Esophagus (tissue), 2 donors: ENCODE data around the gene MEGF9. TPM values are rescaled to one million over a fixed set of nuclear protein-coding genes. Genes with fewer than 3 reads are reported as not detected.
"Not testable (repeated sequence)": the region's sequence is repeated elsewhere in the genome, so short reads cannot be mapped to it uniquely, and the experiment has no call there.

Experiments
- H3K27ac ChIP-seq, 2 donors: one replicate each; pipeline ENCODE4 v1.5.1; 2013; ENCODE audit warnings: low read depth in 2 of 2, mild to moderate bottlenecking in 2 of 2, inconsistent platforms in 1 of 2, low read length in 1 of 2, moderate library complexity in 1 of 2
- H3K27me3 ChIP-seq, 2 donors: one replicate each; pipeline ENCODE4 v1.6.1; 2013; ENCODE audit warnings: low read length in 2 of 2, control low read depth in 1 of 2, mild to moderate bottlenecking in 1 of 2; ENCODE audit not compliant: insufficient read depth in 2 of 2, control insufficient read depth in 1 of 2
- H3K36me3 ChIP-seq, 2 donors: one replicate each; pipeline ENCODE4 v1.6.1; 2013; ENCODE audit warnings: low read length in 1 of 2; ENCODE audit not compliant: control insufficient read depth in 2 of 2, insufficient read depth in 2 of 2
- H3K4me1 ChIP-seq, 2 donors: one replicate each; pipeline ENCODE4 v1.6.1; 2013; ENCODE audit warnings: low read length in 1 of 2; ENCODE audit not compliant: control insufficient read depth in 2 of 2, insufficient read depth in 2 of 2
- H3K4me3 ChIP-seq, 2 donors: one replicate each; pipeline ENCODE4 v1.5.1; 2013; ENCODE audit warnings: low read length in 2 of 2, mild to moderate bottlenecking in 2 of 2, low read depth in 1 of 2, moderate library complexity in 1 of 2
- H3K9me3 ChIP-seq, 2 donors: one replicate each; pipeline ENCODE4 v1.6.1; 2013; ENCODE audit warnings: mild to moderate bottlenecking in 2 of 2, low read depth in 1 of 2, low read length in 1 of 2, moderate library complexity in 1 of 2; ENCODE audit not compliant: control insufficient read depth in 2 of 2, insufficient read depth in 1 of 2
- WGBS, 2 donors: extraction: QIAGEN DNeasy Blood & Tissue Kit; methylation state at CpG; one replicate each; pipeline ENCODE4 v1.1.7; 2013; 5-methylcytosine and 5-hydroxymethylcytosine counted together
- polyA plus RNA-seq, 2 donors: library from polyadenylated mRNA; stranded (reverse); fragments of 200-250 nt; gene quantifications; one replicate each; pipeline ENCODE4 v1.2.3, GENCODE V29; 2013
- donor health status: healthy with polysubstance abuse.
- donor health status: Bipolar disorder and iron deficiency.

Gene MEGF9
- polyA plus RNA-seq, 2 donors: 7.3 to 8.0 TPM

DNA sequence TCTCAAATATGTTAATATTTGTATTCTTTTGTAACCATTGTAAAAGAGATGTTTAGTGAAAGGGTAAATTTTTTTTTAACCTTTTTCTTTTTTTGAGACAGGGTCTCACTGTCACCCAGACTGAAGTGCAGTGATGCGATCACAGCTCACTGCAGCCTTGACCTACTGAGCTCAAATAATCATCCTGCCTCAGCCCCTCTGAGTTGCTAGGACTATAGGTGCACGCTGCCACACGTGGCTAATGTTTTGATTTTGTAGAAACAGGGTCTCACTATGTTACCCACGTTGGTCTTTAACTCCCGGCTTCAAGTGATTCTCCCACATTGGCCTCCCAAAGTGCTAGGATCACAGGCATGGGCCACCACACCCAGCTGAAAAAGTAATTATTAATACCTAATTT, 76.4 kb downstream of the MEGF9 start:
- no peaks in the 10 kb centered on the region for H3K4me1 ChIP-seq

DNA sequence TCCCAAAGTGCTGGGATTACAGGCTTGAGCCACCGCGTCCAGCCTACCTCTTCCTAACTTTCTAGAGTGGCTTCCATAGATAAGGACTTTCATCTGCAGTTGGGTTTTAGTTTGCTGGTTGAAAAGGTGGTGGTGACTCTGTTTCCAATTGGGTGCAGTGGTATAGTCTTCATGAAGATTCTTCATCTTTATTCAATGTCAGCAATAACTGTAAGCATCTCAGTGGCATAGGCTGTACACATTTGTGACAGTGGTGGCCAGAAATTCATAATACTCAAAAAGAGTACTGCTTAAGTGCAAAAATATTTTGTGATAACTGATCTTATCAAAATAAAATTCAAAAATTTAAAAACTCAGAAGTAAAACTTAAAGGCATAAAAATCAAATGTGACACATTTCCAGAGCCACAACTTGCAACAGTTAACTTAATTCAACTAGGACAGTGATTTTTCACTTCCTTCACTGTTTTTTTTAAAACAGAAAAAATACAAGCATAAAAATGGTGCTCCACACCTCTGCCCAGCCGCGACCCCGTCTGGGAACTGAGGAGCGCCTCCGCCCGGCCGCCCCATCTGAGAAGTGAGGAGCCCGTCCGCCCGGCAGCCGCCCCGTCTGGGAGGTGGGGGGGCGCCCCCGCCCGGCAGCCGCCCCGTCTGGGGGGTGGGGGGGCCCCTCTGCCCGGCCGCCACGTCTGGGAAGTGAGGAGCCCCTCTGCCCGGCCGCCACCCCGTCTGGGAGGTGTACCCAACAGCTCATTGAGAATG, 77.9 kb downstream of the MEGF9 start:
- Histone ChIP-seq H3K36me3 (no peaks in the 10 kb centered on the region), H3K4me1 (no peaks in the 10 kb centered on the region), H3K27ac (no peak overlapping the region), H3K27me3 (no peaks in the 10 kb centered on the region), H3K4me3 (no peak overlapping the region), H3K9me3 (no peaks in the 10 kb centered on the region)
- 97 to 100% methylated on average over 23 to 25 of the region's 25 CpGs for WGBS, 2 donors

More for the DNA sequence above, 76.4 kb downstream of the MEGF9 start:
- Histone ChIP-seq H3K27ac (no peak overlapping the region), H3K9me3 (no peaks in the 10 kb centered on the region), H3K36me3 (no peaks in the 10 kb centered on the region), H3K4me3 (no peak overlapping the region), H3K27me3 (no peaks in the 10 kb centered on the region)
- WGBS, 2 donors: 89 to 92% methylated on average over 5 of the region's 5 CpGs

DNA sequence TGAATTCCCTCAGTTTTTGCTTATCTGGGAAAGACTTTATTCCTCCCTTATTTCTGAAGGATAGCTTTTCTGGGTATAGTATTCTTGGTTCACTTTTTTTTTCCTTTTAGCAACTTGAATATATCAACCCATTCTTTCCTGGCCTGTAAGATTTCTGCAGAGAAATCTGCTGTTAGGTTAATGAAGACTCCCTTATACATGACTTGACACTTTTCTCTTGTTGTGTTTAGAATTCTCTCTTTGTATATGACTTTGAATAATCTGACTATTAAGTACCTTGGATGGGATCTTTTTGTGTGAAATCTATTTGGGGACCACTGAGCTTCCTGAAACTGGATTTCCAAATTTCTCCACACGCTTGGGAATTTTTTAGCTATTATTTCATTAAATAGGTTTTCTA, 79.3 kb downstream of the MEGF9 start:
- 97 to 100% methylated on average over 1 of the region's 1 CpG for WGBS, 2 donors
- Histone ChIP-seq H3K9me3 (no peaks in the 10 kb centered on the region), H3K27me3 (no peaks in the 10 kb centered on the region), H3K36me3 (no peaks in the 10 kb centered on the region), H3K4me3 (no peak overlapping the region), H3K27ac (no peak overlapping the region), H3K4me1 (no peaks in the 10 kb centered on the region)

DNA sequence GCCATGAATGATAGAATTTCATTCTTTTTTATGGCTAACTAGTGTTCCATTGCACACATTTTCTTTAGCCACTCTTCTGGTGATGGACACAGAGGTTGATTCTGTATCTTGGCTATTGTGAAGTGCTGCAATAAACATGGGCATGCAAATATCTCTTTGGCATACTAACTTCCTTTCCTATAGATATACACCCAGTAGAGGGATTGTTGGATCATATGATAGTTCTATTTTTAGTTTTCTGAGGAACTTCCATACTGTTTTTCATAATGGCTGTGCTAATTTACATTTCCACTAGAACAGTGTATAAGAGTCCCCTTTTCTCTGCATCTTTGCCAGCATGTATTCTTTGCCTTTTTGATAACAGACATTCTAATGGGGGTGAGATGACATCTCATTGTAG, 83.9 kb downstream of the MEGF9 start:
- no peaks in the 10 kb centered on the region for H3K36me3 ChIP-seq
- H3K4me1 ChIP-seq: no peaks in the 10 kb centered on the region
- no peaks in the 10 kb centered on the region for H3K9me3 ChIP-seq
- H3K4me3 ChIP-seq: no peak overlapping the region
- H3K27me3 ChIP-seq: no peaks in the 10 kb centered on the region
- no peak overlapping the region for H3K27ac ChIP-seq

DNA sequence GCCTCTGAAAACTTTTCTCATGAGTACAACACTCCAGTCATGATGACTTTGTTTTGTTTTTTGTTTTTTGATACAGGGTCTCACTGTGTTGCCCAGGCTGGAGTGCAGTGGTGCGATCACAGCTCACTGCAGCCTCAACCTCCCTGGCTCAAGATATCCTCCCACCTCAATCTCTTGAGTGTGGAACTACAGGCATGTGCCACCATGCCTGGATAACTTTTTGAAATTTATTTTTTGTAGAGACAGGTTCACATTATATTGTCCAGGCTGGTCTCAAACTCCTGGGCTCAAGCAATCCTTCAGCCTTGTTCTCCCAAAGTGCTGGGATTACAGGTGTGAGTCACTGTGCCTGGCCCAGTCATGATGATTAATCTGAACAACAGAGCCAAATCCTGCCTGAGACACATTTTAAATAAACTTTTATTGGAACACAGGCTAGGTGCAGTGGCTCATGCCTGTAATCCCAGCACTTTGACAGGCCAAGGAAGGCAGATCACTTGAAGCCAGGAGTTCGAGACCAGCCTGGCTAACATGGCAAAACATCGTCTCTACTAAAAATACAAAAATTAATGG, 85.3 kb downstream of the MEGF9 start:
- H3K4me1 ChIP-seq, H3K36me3 ChIP-seq, H3K4me3 ChIP-seq, H3K9me3 ChIP-seq, H3K27me3 ChIP-seq: not testable (repeated sequence)
- peak overlapping the region in 1 of 2 donors; percentile 17 for H3K27ac ChIP-seq
- WGBS, 2 donors: 77 to 82% methylated on average over 3 of the region's 3 CpGs

DNA sequence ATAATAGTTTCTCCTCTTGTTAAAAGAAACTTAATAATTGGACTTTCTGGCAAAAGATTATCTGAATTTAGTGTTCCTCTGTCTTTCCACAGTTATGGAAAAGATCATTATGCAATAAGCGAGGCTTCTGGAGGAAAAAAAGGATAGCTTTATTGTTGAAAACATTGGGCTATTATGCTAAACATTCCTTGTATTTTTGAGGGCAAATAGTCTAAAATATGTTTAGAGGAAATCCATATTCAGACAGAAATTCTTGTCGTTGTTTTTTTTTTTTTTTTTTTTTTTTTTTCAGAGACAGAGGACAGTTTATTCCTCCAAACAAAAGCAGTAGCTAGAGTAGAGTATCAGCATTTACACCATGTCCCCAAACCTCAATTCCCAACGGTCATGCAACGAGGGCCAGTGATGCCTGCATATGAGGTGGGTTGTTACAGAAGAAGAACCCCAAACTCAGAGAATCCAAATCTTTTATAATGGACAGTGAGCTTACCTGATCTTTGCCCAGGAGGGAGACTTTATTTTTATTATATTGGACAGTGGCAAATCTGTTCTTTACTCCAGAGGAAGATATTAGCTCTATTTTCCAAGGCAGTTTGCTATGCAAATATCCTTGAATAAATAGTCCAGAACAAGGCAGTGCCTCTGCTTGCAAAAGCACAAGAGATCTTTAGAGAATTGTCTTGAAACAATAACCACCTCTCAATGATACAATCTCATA, 85.9 kb downstream of the MEGF9 start:
- Histone ChIP-seq H3K4me1 (peaks cover 0 to 2% of the 10 kb centered on the region in 2 donors), H3K27ac (no peak overlapping the region), H3K36me3 (no peaks in the 10 kb centered on the region), H3K27me3 (no peaks in the 10 kb centered on the region), H3K4me3 (no peak overlapping the region), H3K9me3 (no peaks in the 10 kb centered on the region)
- WGBS, 2 donors: 75 to 89% methylated on average over 4 of the region's 4 CpGs

DNA sequence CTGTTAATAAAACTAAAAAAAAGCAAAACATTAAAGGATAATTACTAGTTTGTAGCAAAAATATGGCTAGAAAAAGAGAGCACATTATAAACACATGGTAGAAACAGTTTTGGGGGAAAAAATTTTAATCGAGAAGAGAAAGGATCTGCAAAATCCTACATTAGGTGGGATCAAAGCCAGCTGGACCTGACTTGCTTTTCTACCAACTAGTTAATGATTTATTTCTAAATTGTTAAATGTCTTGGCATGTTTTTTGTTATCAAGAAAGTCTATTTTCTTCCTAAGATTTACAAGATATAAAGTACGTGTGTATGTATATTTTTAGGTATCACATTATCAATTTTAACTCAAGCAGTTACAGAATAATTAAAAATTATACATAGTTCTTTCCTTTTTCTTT, 87.2 kb downstream of the MEGF9 start:
- Histone ChIP-seq H3K4me3 (no peak overlapping the region), H3K27me3 (no peaks in the 10 kb centered on the region), H3K4me1 (peaks cover 0 to 2% of the 10 kb centered on the region in 2 donors), H3K9me3 (no peaks in the 10 kb centered on the region), H3K36me3 (no peaks in the 10 kb centered on the region), H3K27ac (no peak overlapping the region)
- 34 to 50% methylated on average over 2 of the region's 2 CpGs for WGBS, 2 donors

DNA sequence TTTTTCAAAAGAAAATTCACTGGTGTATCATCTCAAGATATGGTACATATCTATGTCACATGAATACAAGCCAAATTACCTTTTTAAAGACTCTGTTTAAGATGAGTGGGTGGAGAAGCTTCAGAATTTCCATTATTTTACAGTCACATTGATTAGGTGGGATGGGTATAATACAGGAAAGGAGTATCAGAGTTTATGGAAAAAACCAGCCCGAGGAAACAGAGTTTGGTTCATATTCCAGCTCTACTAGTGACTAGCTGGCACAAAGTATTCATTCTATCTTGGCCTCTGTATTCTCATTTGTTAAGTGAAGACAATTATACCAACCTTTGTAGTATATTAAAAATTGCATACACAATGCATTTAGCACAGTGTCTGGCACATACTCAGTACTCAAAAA, 87.8 kb downstream of the MEGF9 start:
- H3K9me3 ChIP-seq: no peaks in the 10 kb centered on the region
- peaks cover 0 to 2% of the 10 kb centered on the region in 2 donors for H3K4me1 ChIP-seq
- no peaks in the 10 kb centered on the region for H3K36me3 ChIP-seq
- 61 to 77% methylated on average over 1 of the region's 1 CpG for WGBS, 2 donors
- H3K27me3 ChIP-seq: no peaks in the 10 kb centered on the region
- H3K4me3 ChIP-seq: no peak overlapping the region
- no peak overlapping the region for H3K27ac ChIP-seq

DNA sequence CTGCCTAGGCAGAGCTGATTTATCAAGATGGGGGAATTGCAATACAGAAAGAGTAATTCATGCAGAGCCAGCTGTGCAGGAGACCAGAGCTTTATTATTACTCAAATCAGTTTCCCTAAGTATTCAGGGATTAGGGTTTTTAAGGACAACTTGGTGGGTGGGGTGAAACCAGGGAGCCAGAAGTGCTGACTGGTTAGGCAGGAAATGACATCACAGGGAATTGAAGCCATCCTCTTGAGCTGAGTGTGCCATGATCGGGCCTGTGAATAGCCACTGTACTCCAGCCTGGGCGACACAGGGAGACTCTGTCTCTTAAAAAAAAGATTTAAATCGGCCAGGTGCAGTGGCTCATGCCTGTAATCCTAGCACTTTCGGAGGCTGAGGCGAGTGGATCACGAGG, 89.0 kb downstream of the MEGF9 start:
- no peaks in the 10 kb centered on the region for H3K27me3 ChIP-seq
- no peaks in the 10 kb centered on the region for H3K36me3 ChIP-seq
- peaks cover 0 to 2% of the 10 kb centered on the region in 2 donors for H3K4me1 ChIP-seq
- no peaks in the 10 kb centered on the region for H3K9me3 ChIP-seq
- WGBS, 2 donors: 87 to 91% methylated on average over 6 of the region's 6 CpGs
- H3K4me3 ChIP-seq: no peak overlapping the region
- peak overlapping the region in 1 of 2 donors; percentile 60 for H3K27ac ChIP-seq
